ENCODE results near the gene PLCB1. TPM values are rescaled to one million over a fixed set of nuclear protein-coding genes. Genes with fewer than 3 reads are reported as not detected.
"Not testable (repeated sequence)": the region's sequence is repeated elsewhere in the genome, so short reads cannot be mapped to it uniquely, and the experiment has no call there.

The PLCB1 gene
- total RNA-seq, 2 experiments from 2014 or later = 2.2 to 2.8 TPM

GRCh38 chr20:8803065-8803464, 671.0 kb downstream of the PLCB1 start:
- H3K4me1 Mint-ChIP-seq = peaks cover 5% of the 10 kb centered on the region
- H3K4me3 Mint-ChIP-seq = no peak overlapping the region
- H3K27ac Mint-ChIP-seq = no peak overlapping the region
- no peak for DNase-seq
- no peaks in the 10 kb centered on the region for H3K9me3 Mint-ChIP-seq
- H3K27me3 Mint-ChIP-seq = peaks cover 4% of the 10 kb centered on the region
- H3K36me3 Mint-ChIP-seq = peaks cover 2% of the 10 kb centered on the region

- DNase-seq = no peak
- H3K27ac Mint-ChIP-seq = no peak overlapping the region
- peaks cover 2% of the 10 kb centered on the region for H3K36me3 Mint-ChIP-seq
- H3K9me3 Mint-ChIP-seq = no peaks in the 10 kb centered on the region
- H3K27me3 Mint-ChIP-seq = peaks cover 4% of the 10 kb centered on the region
- H3K4me1 Mint-ChIP-seq = peaks cover 5% of the 10 kb centered on the region
- H3K4me3 Mint-ChIP-seq = no peak overlapping the region
Observed at GRCh38 chr20:8803941-8804340, 671.9 kb downstream of the PLCB1 start.

GRCh38 chr20:8805737-8806442, 673.8 kb downstream of the PLCB1 start:
- peaks cover 2% of the 10 kb centered on the region for H3K36me3 Mint-ChIP-seq
- no peak overlapping the region for H3K4me3 Mint-ChIP-seq
- peaks cover 5% of the 10 kb centered on the region for H3K4me1 Mint-ChIP-seq
- H3K9me3 Mint-ChIP-seq = no peaks in the 10 kb centered on the region
- peaks cover 4% of the 10 kb centered on the region for H3K27me3 Mint-ChIP-seq
- no peak overlapping the region for H3K27ac Mint-ChIP-seq
- DNase-seq = no peak

- no peaks in the 10 kb centered on the region for H3K27me3 Mint-ChIP-seq
- H3K36me3 Mint-ChIP-seq = no peaks in the 10 kb centered on the region
- no peak overlapping the region for H3K4me3 Mint-ChIP-seq
- no peak overlapping the region for H3K27ac Mint-ChIP-seq
- peaks cover 5% of the 10 kb centered on the region for H3K4me1 Mint-ChIP-seq
- H3K9me3 Mint-ChIP-seq = no peaks in the 10 kb centered on the region
- DNase-seq = no peak
Observed at GRCh38 chr20:8807480-8808201, 675.6 kb downstream of the PLCB1 start.

- DNase-seq = no peak
- H3K27me3 Mint-ChIP-seq = no peaks in the 10 kb centered on the region
- H3K4me3 Mint-ChIP-seq = no peak overlapping the region
- no peaks in the 10 kb centered on the region for H3K9me3 Mint-ChIP-seq
- no peak overlapping the region for H3K27ac Mint-ChIP-seq
- H3K36me3 Mint-ChIP-seq = no peaks in the 10 kb centered on the region
- peaks cover 5% of the 10 kb centered on the region for H3K4me1 Mint-ChIP-seq
Observed at GRCh38 chr20:8808202-8808535, 676.1 kb downstream of the PLCB1 start.

- Mint-ChIP-seq H3K4me3 (no peak overlapping the region), H3K27me3 (no peaks in the 10 kb centered on the region), H3K27ac (no peak overlapping the region), H3K9me3 (no peaks in the 10 kb centered on the region), H3K4me1 (peaks cover 5% of the 10 kb centered on the region), H3K36me3 (no peaks in the 10 kb centered on the region)
- no peak for DNase-seq
Observed at GRCh38 chr20:8809107-8809953, 677.3 kb downstream of the PLCB1 start.

GRCh38 chr20:8811801-8812594, 679.9 kb downstream of the PLCB1 start:
- no peaks in the 10 kb centered on the region for H3K36me3 Mint-ChIP-seq
- no peaks in the 10 kb centered on the region for H3K9me3 Mint-ChIP-seq
- no peak overlapping the region for H3K4me3 Mint-ChIP-seq
- H3K27me3 Mint-ChIP-seq = no peaks in the 10 kb centered on the region
- no peak for DNase-seq
- H3K27ac Mint-ChIP-seq = no peak overlapping the region
- no peaks in the 10 kb centered on the region for H3K4me1 Mint-ChIP-seq

GRCh38 chr20:8812817-8813216, 680.8 kb downstream of the PLCB1 start:
- no peak for DNase-seq
- H3K9me3 Mint-ChIP-seq = no peaks in the 10 kb centered on the region
- H3K4me1 Mint-ChIP-seq = no peaks in the 10 kb centered on the region
- H3K27me3 Mint-ChIP-seq = no peaks in the 10 kb centered on the region
- no peaks in the 10 kb centered on the region for H3K36me3 Mint-ChIP-seq
- H3K27ac Mint-ChIP-seq = no peak overlapping the region
- H3K4me3 Mint-ChIP-seq = no peak overlapping the region

GRCh38 chr20:8815208-8815607, 683.1 kb downstream of the PLCB1 start:
- Mint-ChIP-seq H3K9me3 (no peaks in the 10 kb centered on the region), H3K4me3 (no peak overlapping the region), H3K36me3 (no peaks in the 10 kb centered on the region), H3K27ac (no peak overlapping the region), H3K4me1 (no peaks in the 10 kb centered on the region), H3K27me3 (no peaks in the 10 kb centered on the region)
- no peak for DNase-seq

- Mint-ChIP-seq H3K36me3 (no peaks in the 10 kb centered on the region), H3K9me3 (no peaks in the 10 kb centered on the region), H3K4me1 (no peaks in the 10 kb centered on the region), H3K27me3 (no peaks in the 10 kb centered on the region), H3K27ac (no peak overlapping the region), H3K4me3 (no peak overlapping the region)
- no peak for DNase-seq
Observed at GRCh38 chr20:8829256-8829655, 697.2 kb downstream of the PLCB1 start.

- DNase-seq, H3K4me3 Mint-ChIP-seq, H3K36me3 Mint-ChIP-seq, H3K27ac Mint-ChIP-seq, H3K9me3 Mint-ChIP-seq, H3K27me3 Mint-ChIP-seq, H3K4me1 Mint-ChIP-seq: not testable (repeated sequence)
Observed at GRCh38 chr20:8834294-8834693, 702.2 kb downstream of the PLCB1 start.

GRCh38 chr20:8834851-8835250, 702.8 kb downstream of the PLCB1 start:
- no peaks in the 10 kb centered on the region for H3K27me3 Mint-ChIP-seq
- H3K9me3 Mint-ChIP-seq = no peaks in the 10 kb centered on the region
- DNase-seq = no peak
- H3K4me1 Mint-ChIP-seq = no peaks in the 10 kb centered on the region
- no peak overlapping the region for H3K4me3 Mint-ChIP-seq
- no peaks in the 10 kb centered on the region for H3K36me3 Mint-ChIP-seq
- no peak overlapping the region for H3K27ac Mint-ChIP-seq

- Mint-ChIP-seq H3K4me3 (no peak overlapping the region), H3K4me1 (no peaks in the 10 kb centered on the region), H3K27me3 (no peaks in the 10 kb centered on the region), H3K27ac (no peak overlapping the region), H3K36me3 (no peaks in the 10 kb centered on the region), H3K9me3 (no peaks in the 10 kb centered on the region)
- no peak for DNase-seq
Observed at GRCh38 chr20:8837396-8837795, 705.3 kb downstream of the PLCB1 start.

- H3K27ac Mint-ChIP-seq = no peak overlapping the region
- no peaks in the 10 kb centered on the region for H3K4me1 Mint-ChIP-seq
- H3K9me3 Mint-ChIP-seq = no peaks in the 10 kb centered on the region
- H3K36me3 Mint-ChIP-seq = no peaks in the 10 kb centered on the region
- no peak for DNase-seq
- H3K27me3 Mint-ChIP-seq = no peaks in the 10 kb centered on the region
- no peak overlapping the region for H3K4me3 Mint-ChIP-seq
Observed at GRCh38 chr20:8842525-8842924, 710.5 kb downstream of the PLCB1 start.

- no peak overlapping the region for H3K27ac Mint-ChIP-seq
Observed at GRCh38 chr20:8844179-8844578, 712.1 kb downstream of the PLCB1 start.

More at GRCh38 chr20:8844179-8844578, 712.1 kb downstream of the PLCB1 start:
- Mint-ChIP-seq H3K4me3 (no peak overlapping the region), H3K4me1 (no peaks in the 10 kb centered on the region), H3K27me3 (no peaks in the 10 kb centered on the region), H3K9me3 (no peaks in the 10 kb centered on the region), H3K36me3 (no peaks in the 10 kb centered on the region)
- DNase-seq = no peak
